H9 (cell line): ENCODE measurements around the gene MIAT. TPM values are rescaled to one million over a fixed set of nuclear protein-coding genes. Genes with fewer than 3 reads are reported as not detected.

ENCODE experiments used
- DNase-seq: peaks from one replicate; pipeline ENCODE4 v3.0.0-alpha.2; 2017
- H2AFZ ChIP-seq: one replicate; pipeline ENCODE4 v1.6.1; 2013; ENCODE audit warnings: mild to moderate bottlenecking, low read length, control low read depth, moderate library complexity
- H2AK5ac ChIP-seq: 2 replicates; pipeline ENCODE4 v1.6.1; 2013; ENCODE audit warnings: low read length, control low read depth, mixed read lengths; ENCODE audit not compliant: insufficient read length
- H2BK120ac ChIP-seq: one replicate; pipeline ENCODE4 v1.6.1; 2013; ENCODE audit warnings: low read depth, mild to moderate bottlenecking, low read length, control low read depth, inconsistent platforms; ENCODE audit not compliant: poor library complexity, severe bottlenecking
- H2BK12ac ChIP-seq: 2 replicates; pipeline ENCODE4 v1.6.1; 2013; ENCODE audit warnings: low read length, control low read depth, mixed read lengths, low read depth; ENCODE audit not compliant: insufficient read length
- H2BK15ac ChIP-seq: 2 replicates; pipeline ENCODE4 v1.6.1; 2013; ENCODE audit warnings: low read depth, low read length, control low read depth
- H2BK20ac ChIP-seq: one replicate; pipeline ENCODE4 v1.6.1; 2013; ENCODE audit warnings: low read depth, mild to moderate bottlenecking, low read length, control low read depth, inconsistent platforms; ENCODE audit not compliant: poor library complexity, severe bottlenecking
- H2BK5ac ChIP-seq: 2 replicates; pipeline ENCODE4 v1.6.1; 2013; ENCODE audit warnings: low read length, control low read depth, mixed read lengths; ENCODE audit not compliant: insufficient read length
- H3K14ac ChIP-seq: 2 replicates; pipeline ENCODE4 v1.6.1; 2013; ENCODE audit warnings: low read length, control low read depth; ENCODE audit not compliant: insufficient read depth
- H3K18ac ChIP-seq: 2 replicates; pipeline ENCODE4 v1.6.1; 2013; ENCODE audit warnings: low read depth, mild to moderate bottlenecking, mixed read lengths, low read length, control low read depth; ENCODE audit not compliant: insufficient read length
- H3K23ac ChIP-seq: 2 replicates; pipeline ENCODE4 v1.6.1; 2013; ENCODE audit warnings: low read length, control low read depth, mixed read lengths, low read depth; ENCODE audit not compliant: insufficient read length
- H3K23me2 ChIP-seq: 2 replicates; pipeline ENCODE4 v1.6.1; 2013; ENCODE audit warnings: low read depth, mild to moderate bottlenecking, mixed read lengths, low read length, control low read depth; ENCODE audit not compliant: insufficient read length, poor library complexity, severe bottlenecking
- H3K27ac ChIP-seq: 2 replicates; pipeline ENCODE4 v1.5.1; 2013; ENCODE audit warnings: low read length, control low read depth, mixed read lengths, low read depth; ENCODE audit not compliant: insufficient read length
- H3K27me3 ChIP-seq: 2 replicates; pipeline ENCODE4 v1.6.1; 2013; ENCODE audit warnings: low read length, control low read depth, inconsistent platforms; ENCODE audit not compliant: insufficient read depth
- H3K4ac ChIP-seq: 2 replicates; pipeline ENCODE4 v1.6.1; 2013; ENCODE audit warnings: low read depth, mild to moderate bottlenecking, control low read depth, inconsistent platforms, low read length, moderate library complexity
- H3K4me1 ChIP-seq: 2 replicates; pipeline ENCODE4 v1.6.1; 2013; ENCODE audit warnings: low read length, control low read depth, inconsistent platforms; ENCODE audit not compliant: insufficient read depth
- H3K4me2 ChIP-seq: 2 replicates; pipeline ENCODE4 v1.6.1; 2013; ENCODE audit warnings: low read length, control low read depth, mixed read lengths; ENCODE audit not compliant: insufficient read length, insufficient read depth
- H3K56ac ChIP-seq: 2 replicates; pipeline ENCODE4 v1.6.1; 2013; ENCODE audit warnings: low read depth, mild to moderate bottlenecking, mixed read lengths, low read length, control low read depth; ENCODE audit not compliant: insufficient read length
- H3K79me1 ChIP-seq: 2 replicates; pipeline ENCODE4 v1.6.1; 2013; ENCODE audit warnings: low read depth, mild to moderate bottlenecking, moderate library complexity, low read length, control low read depth, inconsistent platforms; ENCODE audit not compliant: insufficient read depth, poor library complexity, severe bottlenecking
- H3K79me2 ChIP-seq: 2 replicates; pipeline ENCODE4 v1.6.1; 2013; ENCODE audit warnings: low read length, control low read depth, inconsistent platforms; ENCODE audit not compliant: insufficient read depth
- H3K9ac ChIP-seq: 2 replicates; pipeline ENCODE4 v1.6.1; 2013; ENCODE audit warnings: low read length, control low read depth, mixed read lengths; ENCODE audit not compliant: insufficient read length; ENCODE audit errors: extremely low read depth
- H3K9me3 ChIP-seq: one replicate; pipeline ENCODE4 v1.6.1; 2013; ENCODE audit warnings: low read depth, low read length, inconsistent platforms; ENCODE audit not compliant: control insufficient read depth
- H3T11ph ChIP-seq: one replicate; pipeline ENCODE4 v1.6.1; 2013; ENCODE audit warnings: mild to moderate bottlenecking, low read length, control low read depth, inconsistent platforms
- H4K20me1 ChIP-seq: one replicate; pipeline ENCODE4 v1.6.1; 2013; ENCODE audit not compliant: control insufficient read depth, insufficient read length, insufficient read depth
- H4K5ac ChIP-seq: 2 replicates; pipeline ENCODE4 v1.6.1; 2013; ENCODE audit warnings: low read depth, mild to moderate bottlenecking, mixed read lengths, low read length, control low read depth; ENCODE audit not compliant: insufficient read length
- H4K8ac ChIP-seq: replicated peaks from 2 replicates; pipeline ENCODE4 v1.6.1; 2013; ENCODE audit warnings: low read length, control low read depth, mixed read lengths, low read depth; ENCODE audit not compliant: insufficient read length
- H4K91ac ChIP-seq: 2 replicates; pipeline ENCODE4 v1.6.1; 2013; ENCODE audit warnings: low read depth, mild to moderate bottlenecking, moderate library complexity, mixed read lengths, low read length, control low read depth; ENCODE audit not compliant: insufficient read length
- H3K27ac Mint-ChIP-seq, 3 experiments: 2 replicates in 2 of 3; 3 replicates in 1 of 3; pipeline ENCODE4 v1.8.0; 2020 to 2021; ENCODE audit warnings: mixed read lengths in 3 of 3, mild to moderate bottlenecking in 1 of 3, moderate library complexity in 1 of 3
- H3K27me3 Mint-ChIP-seq: 2 replicates; pipeline ENCODE4 v1.8.0; 2021; ENCODE audit warnings: low read depth, mild to moderate bottlenecking, moderate library complexity, mixed read lengths
- H3K36me3 Mint-ChIP-seq, 3 experiments: 2 replicates in 2 of 3; 3 replicates in 1 of 3; pipeline ENCODE4 v1.8.0; 2020 to 2021; ENCODE audit warnings: low read depth in 3 of 3, mixed read lengths in 3 of 3; ENCODE audit not compliant: insufficient read depth in 1 of 3
- H3K4me1 Mint-ChIP-seq, 2 experiments: 2 replicates each; pipeline ENCODE4 v1.8.0; 2020; ENCODE audit warnings: mixed read lengths in 2 of 2
- H3K4me3 Mint-ChIP-seq, 2 experiments: 2 replicates in 1 of 2; 3 replicates in 1 of 2; pipeline ENCODE4 v1.8.0; 2020 to 2021; ENCODE audit warnings: mild to moderate bottlenecking in 2 of 2, mixed read lengths in 2 of 2, moderate library complexity in 1 of 2
- H3K9me3 Mint-ChIP-seq, 2 experiments: 2 replicates in 1 of 2; 3 replicates in 1 of 2; pipeline ENCODE4 v1.8.0; 2020; ENCODE audit warnings: mild to moderate bottlenecking in 2 of 2, mixed read lengths in 2 of 2, moderate library complexity in 1 of 2
- CTCF ChIP-seq: fragments of 200-600 bp; sonication (generic); conservative IDR thresholded peaks from 3 replicates; pipeline ENCODE4 v1.8.0; 2021; ENCODE audit warnings: antibody characterized with exemption, mild to moderate bottlenecking
- WGBS: extraction: QIAGEN DNeasy Blood & Tissue Kit; methylation state at CpG from one replicate; pipeline ENCODE4 v1.1.7; 2013; ENCODE audit warnings: missing lambda C conversion rate, low lambda C conversion rate, mixed read lengths; ENCODE audit not compliant: insufficient read length; ENCODE audit errors: extremely low coverage; 5-methylcytosine and 5-hydroxymethylcytosine counted together
- total RNA-seq: library from RNA; stranded (reverse); gene quantifications from 2 replicates; pipeline ENCODE4 v1.2.1, GENCODE V29; 2021

Gene MIAT
- total RNA-seq, 1 experiment from 2014 or later: 85.6 TPM

- Histone ChIP-seq H4K20me1 (no peaks in the 10 kb centered on the region), H2BK12ac (no peak overlapping the region), H3T11ph (no peak overlapping the region), H2BK15ac (no peak overlapping the region), H3K56ac (no peak overlapping the region), H3K4me1 (no peaks in the 10 kb centered on the region), H2AFZ (no peak overlapping the region), H3K4ac (no peak overlapping the region), H2BK5ac (no peak overlapping the region), H3K18ac (no peak overlapping the region), H3K27ac (no peak overlapping the region), H4K91ac (no peak overlapping the region), H2BK20ac (no peak overlapping the region), H2AK5ac (no peak overlapping the region), H3K23me2 (no peaks in the 10 kb centered on the region), H3K79me2 (no peaks in the 10 kb centered on the region), H2BK120ac (no peak overlapping the region), H3K4me2 (no peak overlapping the region), H4K8ac (no peak overlapping the region), H3K23ac (no peak overlapping the region), H3K9me3 (no peaks in the 10 kb centered on the region), H4K5ac (no peak overlapping the region), H3K14ac (no peak overlapping the region), H3K27me3 (no peaks in the 10 kb centered on the region), H3K79me1 (no peaks in the 10 kb centered on the region), H3K9ac (no peak overlapping the region)
- Mint-ChIP-seq H3K9me3 (peaks cover 13 to 15% of the 10 kb centered on the region in 2 experiments), H3K27ac (peak overlapping the region in 1 of 3 experiments; percentile 17; a peak in 1 of 7 replicates), H3K4me1 (peaks cover 25 to 27% of the 10 kb centered on the region in 2 experiments), H3K27me3 (no peaks in the 10 kb centered on the region; the same call in 1 of the 2 replicates), H3K4me3 (no peak overlapping the region), H3K36me3 (peaks cover 13 to 19% (median 17%) of the 10 kb centered on the region in 3 experiments)
- TF ChIP-seq CTCF: no peak
- WGBS: no CpG with 5 or more reads among the region's 4 CpGs
- peak; percentile 31 for DNase-seq
These were observed 54.0 kb downstream of the MIAT start for GRCh38 chr22:26711205-26711963.
